Stimulated activated naive CD4-positive, alpha-beta T cell (primary cell): ENCODE results near the gene CTLA4.
"Not testable (repeated sequence)": the region's sequence is repeated elsewhere in the genome, so short reads cannot be mapped to it uniquely, and the experiment has no call there.

ENCODE experiments used
- DNase-seq, 6 experiments: peaks; one replicate each; lab custom pipeline; 2025; lab: John Stamatoyannopoulos, UW

The CTLA4 gene

DNA sequence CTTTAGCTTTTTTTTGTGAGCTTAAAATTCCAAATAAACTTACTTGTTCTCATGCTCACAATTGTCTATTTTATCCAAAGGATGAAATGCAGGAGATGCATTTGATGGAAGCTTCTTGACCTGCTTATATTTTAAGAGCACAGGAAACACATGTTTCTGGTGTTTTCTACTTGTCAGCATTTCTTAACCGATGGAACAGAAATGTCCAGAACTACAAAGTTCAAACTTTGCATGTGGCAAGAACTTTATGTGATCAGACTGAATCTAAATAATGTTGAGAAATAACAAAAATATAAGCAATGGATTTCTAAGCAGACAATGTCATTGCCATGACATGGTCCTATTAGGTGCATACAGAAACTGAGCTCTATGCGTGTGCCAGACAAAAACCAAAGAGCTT lies 9.9 kb upstream of the CTLA4 start:
- DNase-seq, result no peak

DNA sequence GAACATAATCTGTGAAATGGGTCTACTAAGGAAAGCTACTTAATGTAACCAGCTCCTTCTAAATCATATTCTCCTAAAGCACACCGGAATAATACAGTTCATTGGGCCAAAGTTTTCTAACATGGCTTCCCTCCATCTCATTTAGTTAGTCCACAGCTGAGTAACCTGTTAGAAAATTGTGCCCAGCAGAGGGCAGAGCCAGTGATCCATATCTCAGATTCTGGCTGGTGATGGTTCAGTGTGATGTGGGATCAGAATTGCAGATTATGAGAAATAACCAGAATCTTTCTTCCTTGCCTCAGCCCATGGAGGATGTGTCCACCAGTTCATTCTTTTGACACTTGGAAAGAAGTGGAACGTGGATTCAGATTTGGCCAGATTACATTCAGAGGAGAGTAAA lies 9.4 kb upstream of the CTLA4 start:
- DNase-seq, result peak in 2 of 6 experiments; percentile 13 to 18

- no peak for DNase-seq
Observed at GRCh38 chr2:203859030-203859789, 8.4 kb upstream of the CTLA4 start.

- DNase-seq, result no peak
Observed at GRCh38 chr2:203861197-203861596, 6.4 kb upstream of the CTLA4 start.

DNA sequence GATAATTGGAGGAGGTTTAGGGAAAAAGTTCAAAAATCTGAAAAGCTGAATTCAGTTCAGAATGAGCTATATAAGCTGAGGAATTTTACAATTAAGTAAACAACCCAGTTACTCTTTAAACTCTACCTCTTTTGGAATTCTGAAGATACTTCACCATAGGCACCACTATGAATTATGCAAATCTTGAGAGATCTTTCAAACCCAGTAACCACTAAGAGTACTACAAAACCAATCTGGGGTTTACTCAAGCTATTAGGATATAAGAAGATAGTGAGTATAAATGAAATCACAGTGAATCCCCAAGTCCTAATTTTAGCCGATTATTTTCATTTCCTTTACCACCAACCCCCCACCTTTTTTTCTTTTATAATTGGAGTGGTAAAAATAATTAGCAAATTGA lies 6.0 kb upstream of the CTLA4 start:
- DNase-seq, result no peak

GRCh38 chr2:203869223-203870042 lies 1.9 kb downstream of the CTLA4 start:
- peak; percentile 17 to 75 (median 54) for DNase-seq

GRCh38 chr2:203870481-203870880 lies 2.9 kb downstream of the CTLA4 start:
- no peak for DNase-seq

DNA sequence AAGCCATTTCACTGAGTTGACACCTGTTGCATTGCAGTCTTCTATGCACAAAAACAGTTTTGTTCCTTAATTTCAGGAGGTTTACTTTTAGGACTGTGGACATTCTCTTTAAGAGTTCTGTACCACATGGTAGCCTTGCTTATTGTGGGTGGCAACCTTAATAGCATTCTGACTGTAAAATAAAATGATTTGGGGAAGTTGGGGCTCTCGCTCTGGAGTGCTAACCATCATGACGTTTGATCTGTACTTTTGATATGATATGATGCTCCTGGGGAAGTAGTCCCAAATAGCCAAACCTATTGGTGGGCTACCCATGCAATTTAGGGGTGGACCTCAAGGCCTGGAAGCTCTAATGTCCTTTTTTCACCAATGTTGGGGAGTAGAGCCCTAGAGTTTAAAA lies 3.4 kb downstream of the CTLA4 start:
- no peak for DNase-seq

- DNase-seq, result no peak
Observed at GRCh38 chr2:203871371-203871983, 3.9 kb downstream of the CTLA4 start.

- no peak for DNase-seq
Observed at GRCh38 chr2:203873461-203873860, 5.9 kb downstream of the CTLA4 start.

GRCh38 chr2:203873921-203874631 lies 6.5 kb downstream of the CTLA4 start:
- DNase-seq, result peak in 3 of 6 experiments; percentile 14 to 37 (median 19)

- no peak for DNase-seq
Observed at GRCh38 chr2:203875471-203875870, 7.9 kb downstream of the CTLA4 start.

- DNase-seq, result no peak
Observed at GRCh38 chr2:203876328-203876727, 8.8 kb downstream of the CTLA4 start.

DNA sequence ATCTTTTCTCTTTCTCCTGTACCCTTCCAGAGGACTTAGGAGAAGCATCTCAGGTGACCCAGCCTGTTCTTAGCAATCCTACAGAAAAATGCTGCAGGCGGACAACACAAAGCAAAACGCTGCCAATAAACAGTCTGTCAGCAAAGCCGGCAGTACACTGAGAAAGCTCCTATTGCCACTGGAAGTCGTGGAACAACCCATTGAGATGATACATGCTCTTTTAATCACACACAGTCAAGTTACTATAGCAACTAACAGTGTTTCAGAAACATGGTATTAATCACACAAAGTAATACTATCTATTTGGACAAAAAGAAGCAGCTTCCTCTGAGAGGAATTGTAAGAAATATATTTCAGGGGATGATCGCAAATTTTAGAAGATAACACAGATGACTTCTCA lies 10.5 kb downstream of the CTLA4 start:
- DNase-seq, result no peak

DNA sequence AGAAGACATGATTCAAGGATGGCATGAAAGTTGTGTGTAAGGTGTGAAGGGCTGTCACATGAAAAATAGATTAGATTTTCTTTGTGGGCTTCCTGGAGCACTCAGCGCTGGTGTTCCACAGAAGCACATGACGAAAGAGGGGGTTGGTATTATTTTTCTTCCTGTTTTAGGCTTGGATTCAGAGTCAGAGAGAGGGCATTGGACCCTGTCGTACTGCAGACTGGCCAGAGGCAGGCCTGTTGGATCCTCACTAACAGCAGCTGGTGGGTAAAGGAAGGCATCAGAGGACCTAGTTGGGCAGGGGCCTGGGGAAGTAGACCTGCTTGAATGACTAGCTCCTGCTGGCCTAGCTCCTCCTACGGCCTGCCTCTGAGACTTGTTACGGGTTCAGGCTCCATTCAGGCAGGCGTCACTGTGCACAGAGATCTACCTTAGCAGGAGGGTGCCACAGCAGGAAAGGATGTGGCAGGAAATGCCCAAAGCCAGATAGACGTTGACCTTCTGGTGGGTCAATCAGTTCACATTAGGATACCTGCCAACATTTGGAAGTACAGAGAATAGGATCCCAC lies 13.1 kb downstream of the CTLA4 start:
- DNase-seq, result no peak

- not testable (repeated sequence) for DNase-seq
Observed at GRCh38 chr2:203881185-203881584, 13.6 kb downstream of the CTLA4 start.

GRCh38 chr2:203882551-203882950 lies 15.0 kb downstream of the CTLA4 start:
- DNase-seq, result no peak

- no peak for DNase-seq
Observed at GRCh38 chr2:203886661-203887151, 19.1 kb downstream of the CTLA4 start.

DNA sequence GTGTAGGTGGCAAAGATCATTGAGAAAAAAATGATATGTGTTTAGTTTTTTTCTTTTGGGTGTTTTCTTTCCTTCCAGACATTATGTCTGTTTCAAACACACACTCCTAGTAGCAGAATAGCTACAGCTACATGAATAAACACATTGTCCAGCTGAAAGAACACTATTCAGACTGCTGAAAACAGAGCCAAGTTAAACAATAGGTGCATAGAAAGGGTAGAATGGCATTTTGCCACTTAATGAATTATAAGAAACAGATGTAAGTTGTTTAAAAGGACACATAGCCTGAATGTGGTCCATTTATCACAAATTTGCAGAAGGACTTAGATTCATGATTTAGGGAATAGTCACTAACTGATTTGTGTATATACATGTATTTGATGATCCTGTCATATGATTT lies 20.1 kb downstream of the CTLA4 start:
- no peak for DNase-seq

DNA sequence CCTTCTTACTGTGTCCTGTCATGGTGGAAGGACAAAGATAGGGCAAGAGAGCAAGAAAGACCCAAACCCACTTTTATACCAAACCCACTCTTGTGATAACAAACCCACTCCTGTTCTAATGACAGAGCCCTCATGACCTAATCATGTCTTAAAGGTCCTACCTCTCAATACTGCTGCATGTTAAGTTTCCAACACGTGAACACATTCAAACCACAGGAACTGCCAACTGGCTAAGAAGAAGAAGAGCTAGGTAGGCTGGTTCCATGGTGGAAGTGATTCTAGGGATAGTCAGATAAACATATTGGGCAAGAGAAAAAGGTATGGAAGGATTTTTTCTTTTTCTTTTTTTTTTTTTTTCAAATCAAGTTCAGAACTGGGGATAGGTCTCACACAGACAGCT lies 22.0 kb downstream of the CTLA4 start:
- no peak for DNase-seq

DNA sequence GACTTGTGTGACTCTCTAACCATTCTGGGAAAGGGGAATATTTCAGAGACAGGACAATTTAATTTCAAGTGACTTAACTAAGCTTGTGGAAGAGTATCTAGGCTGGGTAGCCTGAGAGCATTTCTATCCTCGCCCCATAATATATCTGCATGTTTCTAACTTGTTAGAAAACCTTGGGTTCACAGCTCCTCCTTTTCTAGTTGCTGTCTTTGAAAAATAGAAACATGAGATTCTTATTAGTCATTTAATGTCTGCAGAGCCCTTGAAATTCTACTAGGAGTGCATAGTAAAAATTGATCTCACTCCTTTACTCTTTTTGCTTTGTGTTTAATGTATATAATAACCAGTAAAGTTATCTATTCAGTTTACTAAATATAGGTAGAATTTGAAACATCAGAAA lies 22.4 kb downstream of the CTLA4 start:
- no peak for DNase-seq

DNA sequence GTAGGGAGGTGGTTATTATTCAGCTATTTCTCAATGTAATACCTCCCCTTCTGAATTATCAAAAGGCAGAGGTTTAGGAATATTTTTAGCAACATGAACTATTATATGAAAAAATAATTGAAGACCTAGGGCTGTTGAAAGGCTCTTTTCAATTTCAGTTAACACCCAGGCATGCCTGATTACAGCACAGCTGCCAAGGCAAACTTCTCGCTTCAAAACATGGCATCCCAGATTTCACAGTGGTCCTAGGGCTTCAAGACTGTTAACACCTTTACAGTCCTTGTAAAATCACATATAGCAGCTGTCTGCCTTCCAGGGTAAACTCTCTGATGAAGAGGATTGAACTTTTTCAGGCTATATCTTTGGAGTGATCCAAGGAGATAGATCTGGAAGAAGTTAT lies 23.2 kb downstream of the CTLA4 start:
- DNase-seq, result no peak
